Liver (tissue), 9 donors: ENCODE data around the gene IER5. TPM values are rescaled to one million over a fixed set of nuclear protein-coding genes. Genes with fewer than 3 reads are reported as not detected.

Experiments used
- DNase-seq: peaks from one replicate; pipeline ENCODE4 v3.0.0-alpha.2; 2017; ENCODE audit warnings: low spot score
- H3K27ac ChIP-seq, 2 donors: one replicate each; pipeline ENCODE4 v1.7.0; 2013; ENCODE audit warnings: inconsistent platforms in 2 of 2, low read length in 2 of 2, control low read depth in 1 of 2, low read depth in 1 of 2, mild to moderate bottlenecking in 1 of 2
- H3K27me3 ChIP-seq, 4 donors: one replicate each; pipeline versions ENCODE4 v1.6.1 to v1.7.0; 2013; ENCODE audit warnings: low read length in 3 of 4, inconsistent platforms in 1 of 4, mild to moderate bottlenecking in 1 of 4, moderate library complexity in 1 of 4; ENCODE audit not compliant: control insufficient read depth in 4 of 4, insufficient read depth in 4 of 4
- H3K36me3 ChIP-seq, 4 donors: one replicate each; pipeline versions ENCODE4 v1.6.1 to v1.7.0; 2013; ENCODE audit warnings: low read length in 3 of 4, mild to moderate bottlenecking in 3 of 4, low read depth in 1 of 4, moderate library complexity in 1 of 4; ENCODE audit not compliant: control insufficient read depth in 4 of 4, insufficient read depth in 3 of 4
- H3K4me1 ChIP-seq, 4 donors: one replicate each; pipeline versions ENCODE4 v1.6.1 to v1.7.0; 2013; ENCODE audit warnings: low read length in 3 of 4, mild to moderate bottlenecking in 3 of 4, moderate library complexity in 1 of 4; ENCODE audit not compliant: control insufficient read depth in 4 of 4, insufficient read depth in 4 of 4
- H3K4me3 ChIP-seq, 3 donors: one replicate each; pipeline versions ENCODE4 v1.6.1 to v1.7.0; 2013; ENCODE audit warnings: low read length in 3 of 3, control low read depth in 1 of 3, low read depth in 1 of 3, mild to moderate bottlenecking in 1 of 3
- H3K9ac ChIP-seq, 2 donors: one replicate each; pipeline ENCODE4 v1.7.0; 2013; ENCODE audit warnings: low read length in 2 of 2, mild to moderate bottlenecking in 2 of 2, moderate library complexity in 2 of 2, control low read depth in 1 of 2, low read depth in 1 of 2
- H3K9me3 ChIP-seq, 4 donors: one replicate each; pipeline versions ENCODE4 v1.6.1 to v1.7.0; 2013; ENCODE audit warnings: low read length in 3 of 4; ENCODE audit not compliant: control insufficient read depth in 4 of 4
- EGR1 ChIP-seq, 2 donors: IDR thresholded peaks; 2 replicates each; pipeline ENCODE4 v1.6.1; 2016 to 2018; ENCODE audit warnings: antibody characterized with exemption in 2 of 2, low read depth in 2 of 2
- FOXA1 ChIP-seq: IDR thresholded peaks from 2 replicates; pipeline ENCODE4 v1.6.1; 2016; ENCODE audit warnings: antibody characterized with exemption
- FOXA2 ChIP-seq: IDR thresholded peaks from 2 replicates; pipeline ENCODE4 v1.6.1; 2016; ENCODE audit warnings: antibody characterized with exemption
- GABPA ChIP-seq, 2 donors: IDR thresholded peaks in 1 of 2; conservative IDR thresholded peaks in 1 of 2; 2 replicates each; pipeline ENCODE4 v1.6.1; 2016; ENCODE audit warnings: antibody characterized with exemption in 2 of 2, mild to moderate bottlenecking in 1 of 2, moderate library complexity in 1 of 2
- HNF4A ChIP-seq, 2 donors: conservative IDR thresholded peaks; 2 replicates each; pipeline ENCODE4 v1.6.1; 2016; ENCODE audit warnings: antibody characterized with exemption in 2 of 2, mild to moderate bottlenecking in 2 of 2
- JUND ChIP-seq, 2 donors: IDR thresholded peaks; 2 replicates each; pipeline ENCODE4 v1.6.1; 2016; ENCODE audit warnings: antibody characterized with exemption in 2 of 2
- NR2F2 ChIP-seq: IDR thresholded peaks from 2 replicates; pipeline ENCODE4 v1.6.1; 2016; ENCODE audit warnings: antibody characterized with exemption
- RAD21 ChIP-seq, 2 donors: IDR thresholded peaks; 2 replicates each; pipeline ENCODE4 v1.6.1; 2016; ENCODE audit warnings: antibody characterized with exemption in 2 of 2, mild to moderate bottlenecking in 2 of 2
- RXRA ChIP-seq, 2 donors: IDR thresholded peaks; 2 replicates each; pipeline ENCODE4 v1.6.1; 2017 to 2018; ENCODE audit warnings: antibody characterized with exemption in 2 of 2, mild to moderate bottlenecking in 1 of 2
- SP1 ChIP-seq: IDR thresholded peaks from 2 replicates; pipeline ENCODE4 v1.6.1; 2018; ENCODE audit warnings: antibody characterized with exemption, mild to moderate bottlenecking
- TAF1 ChIP-seq: conservative IDR thresholded peaks from 2 replicates; pipeline ENCODE4 v1.6.1; 2016; ENCODE audit warnings: antibody characterized with exemption, mild to moderate bottlenecking
- YY1 ChIP-seq: IDR thresholded peaks from 2 replicates; pipeline ENCODE4 v1.6.1; 2016; ENCODE audit warnings: antibody characterized with exemption, mild to moderate bottlenecking
- WGBS: extraction: QIAGEN DNeasy Blood & Tissue Kit; methylation state at CpG from one replicate; pipeline ENCODE4 v1.1.7; 2013; 5-methylcytosine and 5-hydroxymethylcytosine counted together
- polyA plus RNA-seq, 2 donors: library from polyadenylated mRNA; stranded (reverse) in 1 of 2; unstranded in 1 of 2; fragments of 200-250 nt in 1 of 2; fragments of >200 nt in 1 of 2; fragmentation: Nextera tagmentation in 1 of 2; extraction: Ambion mirVana in 1 of 2; gene quantifications; one replicate each; pipeline versions ENCODE4 v1.2.1 to v1.2.3, GENCODE V29; 2013 to 2015
- total RNA-seq, 2 donors: library from RNA; depleted of rRNA; stranded (reverse); fragments of >200 nt; gene quantifications; one replicate each; pipeline ENCODE4 v1.2.3, GENCODE V29; 2014
- TF ChIP-seq, protein P1 (sequence below): IDR thresholded peaks from 2 replicates; pipeline ENCODE4 v1.6.1; 2016; ENCODE audit warnings: antibody characterized with exemption
- TF ChIP-seq, protein P2 (sequence below): IDR thresholded peaks from 2 replicates; pipeline ENCODE4 v1.6.1; 2016; ENCODE audit warnings: antibody characterized with exemption
- TF ChIP-seq, protein P3 (sequence below): IDR thresholded peaks from 2 replicates; pipeline ENCODE4 v1.6.1; 2016; ENCODE audit warnings: antibody characterized with exemption
- TF ChIP-seq, protein P4 (sequence below): fragments of 150-350 bp; IDR thresholded peaks from 2 replicates; pipeline ENCODE4 v1.5.1; 2017; ENCODE audit warnings: improper control_type of control experiment, low read depth, low read length; ENCODE audit not compliant: missing input control
- donor health status: healthy.
- donor health status: healthy.
- donor health status: healthy.
- donor health status: healthy.
- donor health status: healthy.

The IER5 gene
- total and polyA plus RNA-seq, 4 donors = 0.56 to 8.4 (median 2.4) TPM

- no peak for DNase-seq
- Histone ChIP-seq H3K27me3 (no peaks in the 10 kb centered on the region), H3K9ac (no peak overlapping the region), H3K36me3 (no peaks in the 10 kb centered on the region), H3K9me3 (no peaks in the 10 kb centered on the region), H3K27ac (peak overlapping the region in 1 of 2 donors; percentile 18), H3K4me1 (peaks cover 4 to 17% (median 8%) of the 10 kb centered on the region in 4 donors), H3K4me3 (no peak overlapping the region)
- WGBS = 71% methylated on average over 19 of the region's 19 CpGs
- TF ChIP-seq EGR1 (IDR thresholded peaks at IDR 0.05; ENCODE audit: low read depth in 2 of 2) (no peak), JUND (IDR thresholded peaks at IDR 0.05) (no peak), FOXA1 (no peak), GABPA (IDR thresholded peaks at IDR 0.05 in 1 of 2, conservative IDR thresholded peaks at IDR 0.05 in 1 of 2) (no peak), SP1 (no peak), TAF1 (no peak), HNF4A (conservative IDR thresholded peaks at IDR 0.05) (no peak), RXRA (IDR thresholded peaks at IDR 0.05) (no peak), NR2F2 (no peak), RAD21 (IDR thresholded peaks at IDR 0.05) (no peak), YY1 (no peak), FOXA2 (no peak)
- TF ChIP-seq, protein P1, sequence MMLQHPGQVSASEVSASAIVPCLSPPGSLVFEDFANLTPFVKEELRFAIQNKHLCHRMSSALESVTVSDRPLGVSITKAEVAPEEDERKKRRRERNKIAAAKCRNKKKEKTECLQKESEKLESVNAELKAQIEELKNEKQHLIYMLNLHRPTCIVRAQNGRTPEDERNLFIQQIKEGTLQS = no peak
- TF ChIP-seq, protein P2, sequence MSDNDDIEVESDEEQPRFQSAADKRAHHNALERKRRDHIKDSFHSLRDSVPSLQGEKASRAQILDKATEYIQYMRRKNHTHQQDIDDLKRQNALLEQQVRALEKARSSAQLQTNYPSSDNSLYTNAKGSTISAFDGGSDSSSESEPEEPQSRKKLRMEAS = no peak
- TF ChIP-seq, protein P3, sequence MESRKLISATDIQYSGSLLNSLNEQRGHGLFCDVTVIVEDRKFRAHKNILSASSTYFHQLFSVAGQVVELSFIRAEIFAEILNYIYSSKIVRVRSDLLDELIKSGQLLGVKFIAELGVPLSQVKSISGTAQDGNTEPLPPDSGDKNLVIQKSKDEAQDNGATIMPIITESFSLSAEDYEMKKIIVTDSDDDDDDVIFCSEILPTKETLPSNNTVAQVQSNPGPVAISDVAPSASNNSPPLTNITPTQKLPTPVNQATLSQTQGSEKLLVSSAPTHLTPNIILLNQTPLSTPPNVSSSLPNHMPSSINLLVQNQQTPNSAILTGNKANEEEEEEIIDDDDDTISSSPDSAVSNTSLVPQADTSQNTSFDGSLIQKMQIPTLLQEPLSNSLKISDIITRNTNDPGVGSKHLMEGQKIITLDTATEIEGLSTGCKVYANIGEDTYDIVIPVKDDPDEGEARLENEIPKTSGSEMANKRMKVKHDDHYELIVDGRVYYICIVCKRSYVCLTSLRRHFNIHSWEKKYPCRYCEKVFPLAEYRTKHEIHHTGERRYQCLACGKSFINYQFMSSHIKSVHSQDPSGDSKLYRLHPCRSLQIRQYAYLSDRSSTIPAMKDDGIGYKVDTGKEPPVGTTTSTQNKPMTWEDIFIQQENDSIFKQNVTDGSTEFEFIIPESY = no peak
These were observed 40.3 kb downstream of the IER5 start for GRCh38 chr1:181128592-181129497.

DNA sequence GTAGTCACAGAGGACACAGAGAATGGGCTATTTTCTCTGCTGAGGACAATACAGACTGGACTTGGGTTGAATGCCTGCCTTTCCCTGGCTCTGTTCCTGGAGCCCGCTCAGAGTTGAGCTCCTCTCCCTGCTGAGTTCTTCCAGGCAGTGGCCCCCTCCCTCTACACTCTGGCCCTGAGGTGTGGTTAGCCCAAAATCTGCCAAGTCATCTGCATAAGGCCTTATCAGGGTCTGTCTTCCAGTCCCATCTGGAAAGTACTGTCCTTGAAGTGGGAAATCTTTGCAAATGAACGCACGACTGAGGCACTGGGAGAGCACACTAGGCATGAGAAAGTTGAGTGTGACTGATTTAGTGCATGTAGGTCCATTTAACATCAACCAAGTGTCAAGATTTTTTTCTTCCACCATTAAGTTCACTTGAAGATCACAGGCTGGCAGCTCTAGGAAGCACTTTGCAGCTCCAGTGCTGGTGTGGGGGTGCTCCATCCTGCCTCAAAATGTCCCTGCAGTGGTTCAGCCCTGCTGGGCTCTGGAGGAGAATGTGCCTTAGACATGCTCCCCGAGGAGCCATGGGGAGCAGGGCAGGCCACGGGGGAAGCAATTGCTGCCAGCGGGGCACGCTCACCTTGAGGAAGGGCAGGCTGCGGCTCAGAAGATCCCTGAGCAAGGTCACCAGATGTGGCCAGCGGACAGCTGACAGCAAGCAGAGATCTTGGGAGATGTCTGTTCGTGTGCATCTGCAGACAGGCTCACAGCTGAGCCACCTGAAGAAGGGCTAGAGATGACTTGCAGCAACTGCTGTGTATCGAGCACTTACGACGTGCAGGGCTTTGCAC, 41.5 kb downstream of the IER5 start:
- Histone ChIP-seq H3K36me3 (no peaks in the 10 kb centered on the region), H3K9me3 (no peaks in the 10 kb centered on the region), H3K27ac (no peak overlapping the region), H3K27me3 (no peaks in the 10 kb centered on the region), H3K9ac (no peak overlapping the region), H3K4me1 (peaks cover 4 to 17% (median 9%) of the 10 kb centered on the region in 4 donors), H3K4me3 (no peak overlapping the region)
- WGBS = 94% methylated on average over 13 of the region's 13 CpGs
- TF ChIP-seq HNF4A (conservative IDR thresholded peaks at IDR 0.05) = no peak
- no peak for TF ChIP-seq JUND (IDR thresholded peaks at IDR 0.05)
- TF ChIP-seq, protein P4, sequence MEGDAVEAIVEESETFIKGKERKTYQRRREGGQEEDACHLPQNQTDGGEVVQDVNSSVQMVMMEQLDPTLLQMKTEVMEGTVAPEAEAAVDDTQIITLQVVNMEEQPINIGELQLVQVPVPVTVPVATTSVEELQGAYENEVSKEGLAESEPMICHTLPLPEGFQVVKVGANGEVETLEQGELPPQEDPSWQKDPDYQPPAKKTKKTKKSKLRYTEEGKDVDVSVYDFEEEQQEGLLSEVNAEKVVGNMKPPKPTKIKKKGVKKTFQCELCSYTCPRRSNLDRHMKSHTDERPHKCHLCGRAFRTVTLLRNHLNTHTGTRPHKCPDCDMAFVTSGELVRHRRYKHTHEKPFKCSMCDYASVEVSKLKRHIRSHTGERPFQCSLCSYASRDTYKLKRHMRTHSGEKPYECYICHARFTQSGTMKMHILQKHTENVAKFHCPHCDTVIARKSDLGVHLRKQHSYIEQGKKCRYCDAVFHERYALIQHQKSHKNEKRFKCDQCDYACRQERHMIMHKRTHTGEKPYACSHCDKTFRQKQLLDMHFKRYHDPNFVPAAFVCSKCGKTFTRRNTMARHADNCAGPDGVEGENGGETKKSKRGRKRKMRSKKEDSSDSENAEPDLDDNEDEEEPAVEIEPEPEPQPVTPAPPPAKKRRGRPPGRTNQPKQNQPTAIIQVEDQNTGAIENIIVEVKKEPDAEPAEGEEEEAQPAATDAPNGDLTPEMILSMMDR = no peak
- no peak for DNase-seq
